ENCODE results near the gene NEU1. TPM values are rescaled to one million over a fixed set of nuclear protein-coding genes. Genes with fewer than 3 reads are reported as not detected.

NEU1 gene
- total and polyA plus RNA-seq, 4 donors, result 27.6 to 42.4 (median 34.8) TPM

DNA sequence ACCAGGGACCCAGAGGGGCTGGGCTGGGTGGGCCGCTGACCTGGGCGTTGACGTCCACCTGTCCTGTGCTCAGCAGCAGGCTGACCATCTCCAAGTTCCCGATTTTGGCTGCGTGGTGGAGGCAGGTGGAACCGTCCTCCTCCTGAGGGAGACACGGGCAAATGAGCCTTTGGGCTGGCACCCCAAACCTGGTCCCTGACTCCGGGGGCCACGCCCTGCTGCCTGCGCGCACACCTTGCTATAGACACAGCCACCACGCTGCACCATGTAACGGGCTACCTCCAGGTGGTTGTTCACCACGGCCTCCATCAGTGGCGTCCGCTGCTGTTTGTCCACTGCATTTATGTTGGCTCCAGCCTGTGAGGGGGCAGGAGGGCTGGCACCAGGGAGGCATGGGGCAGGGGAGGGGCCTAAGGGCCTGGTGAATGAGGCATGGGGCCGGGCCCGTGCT is 23.9 kb upstream of the NEU1 start:
- peaks cover 21 to 70% (median 30%) of the 10 kb centered on the region in 4 donors for H3K36me3 ChIP-seq (ENCODE audit: control insufficient read depth in 4 of 4, insufficient read depth in 3 of 4, low read depth in 1 of 4, low read length in 3 of 4)
- H3K9me3 ChIP-seq (ENCODE audit: control insufficient read depth in 4 of 4, low read length in 3 of 4), result no peaks in the 10 kb centered on the region

DNA sequence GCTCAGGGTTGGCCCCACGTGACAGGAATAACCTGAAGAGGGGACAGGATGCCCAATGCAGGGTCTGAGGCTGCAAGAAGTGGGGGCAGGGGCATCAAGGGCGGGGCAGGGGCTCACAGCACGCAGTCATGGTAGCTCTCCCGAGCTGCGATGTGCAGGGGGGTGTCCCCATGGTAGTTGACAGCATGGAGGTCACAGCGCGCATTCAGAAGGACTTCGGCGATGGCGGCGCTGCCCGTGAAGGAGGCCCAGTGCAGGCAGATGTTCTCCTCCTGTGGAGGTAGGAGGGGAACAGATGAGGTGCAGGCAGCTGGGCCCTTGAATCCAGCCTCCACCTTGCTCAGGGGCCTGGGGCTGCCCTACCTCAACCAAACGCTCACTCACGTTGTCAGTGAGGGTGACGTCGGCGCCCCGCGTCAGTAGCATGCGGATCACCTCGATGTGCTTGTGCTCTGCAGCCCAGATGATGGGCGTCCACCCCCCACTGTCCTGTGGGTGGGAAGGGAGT is 22.0 kb upstream of the NEU1 start:
- H3K27ac ChIP-seq (ENCODE audit: low read depth in 1 of 2, low read length in 2 of 2), result no peak overlapping the region
- H3K27me3 ChIP-seq (ENCODE audit: control insufficient read depth in 4 of 4, insufficient read depth in 4 of 4, low read length in 3 of 4), result no peaks in the 10 kb centered on the region
- H3K9me3 ChIP-seq (ENCODE audit: control insufficient read depth in 4 of 4, low read length in 3 of 4), result no peaks in the 10 kb centered on the region
- no peak for DNase-seq (ENCODE audit: low spot score)
- H3K4me3 ChIP-seq (ENCODE audit: low read depth in 1 of 3, low read length in 3 of 3), result no peak overlapping the region
- no peak overlapping the region for H3K9ac ChIP-seq (ENCODE audit: low read depth in 1 of 2, low read length in 2 of 2)
- peaks cover 21 to 84% (median 37%) of the 10 kb centered on the region in 4 donors for H3K36me3 ChIP-seq (ENCODE audit: control insufficient read depth in 4 of 4, insufficient read depth in 3 of 4, low read depth in 1 of 4, low read length in 3 of 4)
- WGBS, result 98% methylated on average over 22 of the region's 22 CpGs
- TF ChIP-seq JUND (IDR thresholded peaks at IDR 0.05) (no peak), RXRA (IDR thresholded peaks at IDR 0.05) (no peak)
- TF ChIP-seq, protein P1, sequence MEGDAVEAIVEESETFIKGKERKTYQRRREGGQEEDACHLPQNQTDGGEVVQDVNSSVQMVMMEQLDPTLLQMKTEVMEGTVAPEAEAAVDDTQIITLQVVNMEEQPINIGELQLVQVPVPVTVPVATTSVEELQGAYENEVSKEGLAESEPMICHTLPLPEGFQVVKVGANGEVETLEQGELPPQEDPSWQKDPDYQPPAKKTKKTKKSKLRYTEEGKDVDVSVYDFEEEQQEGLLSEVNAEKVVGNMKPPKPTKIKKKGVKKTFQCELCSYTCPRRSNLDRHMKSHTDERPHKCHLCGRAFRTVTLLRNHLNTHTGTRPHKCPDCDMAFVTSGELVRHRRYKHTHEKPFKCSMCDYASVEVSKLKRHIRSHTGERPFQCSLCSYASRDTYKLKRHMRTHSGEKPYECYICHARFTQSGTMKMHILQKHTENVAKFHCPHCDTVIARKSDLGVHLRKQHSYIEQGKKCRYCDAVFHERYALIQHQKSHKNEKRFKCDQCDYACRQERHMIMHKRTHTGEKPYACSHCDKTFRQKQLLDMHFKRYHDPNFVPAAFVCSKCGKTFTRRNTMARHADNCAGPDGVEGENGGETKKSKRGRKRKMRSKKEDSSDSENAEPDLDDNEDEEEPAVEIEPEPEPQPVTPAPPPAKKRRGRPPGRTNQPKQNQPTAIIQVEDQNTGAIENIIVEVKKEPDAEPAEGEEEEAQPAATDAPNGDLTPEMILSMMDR (IDR thresholded peaks at IDR 0.05; ENCODE audit: low read depth, low read length, missing input control), result no peak
- H3K4me1 ChIP-seq (ENCODE audit: control insufficient read depth in 4 of 4, insufficient read depth in 4 of 4, low read length in 3 of 4), result no peaks in the 10 kb centered on the region

More for the DNA sequence above, 23.9 kb upstream of the NEU1 start:
- WGBS, result 96% methylated on average over 18 of the region's 18 CpGs
- Histone ChIP-seq H3K4me1 (ENCODE audit: control insufficient read depth in 4 of 4, insufficient read depth in 4 of 4, low read length in 3 of 4) (no peaks in the 10 kb centered on the region), H3K27ac (ENCODE audit: low read depth in 1 of 2, low read length in 2 of 2) (no peak overlapping the region), H3K4me3 (ENCODE audit: low read depth in 1 of 3, low read length in 3 of 3) (no peak overlapping the region), H3K27me3 (ENCODE audit: control insufficient read depth in 4 of 4, insufficient read depth in 4 of 4, low read length in 3 of 4) (no peaks in the 10 kb centered on the region), H3K9ac (ENCODE audit: low read depth in 1 of 2, low read length in 2 of 2) (no peak overlapping the region)
- TF ChIP-seq RAD21 (IDR thresholded peaks at IDR 0.05) (no peak), TAF1 (conservative IDR thresholded peaks at IDR 0.05) (no peak), EGR1 (IDR thresholded peaks at IDR 0.05; ENCODE audit: low read depth in 2 of 2) (no peak)
- TF ChIP-seq, protein P2, sequence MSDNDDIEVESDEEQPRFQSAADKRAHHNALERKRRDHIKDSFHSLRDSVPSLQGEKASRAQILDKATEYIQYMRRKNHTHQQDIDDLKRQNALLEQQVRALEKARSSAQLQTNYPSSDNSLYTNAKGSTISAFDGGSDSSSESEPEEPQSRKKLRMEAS (IDR thresholded peaks at IDR 0.05), result no peak
- DNase-seq (ENCODE audit: low spot score), result no peak

DNA sequence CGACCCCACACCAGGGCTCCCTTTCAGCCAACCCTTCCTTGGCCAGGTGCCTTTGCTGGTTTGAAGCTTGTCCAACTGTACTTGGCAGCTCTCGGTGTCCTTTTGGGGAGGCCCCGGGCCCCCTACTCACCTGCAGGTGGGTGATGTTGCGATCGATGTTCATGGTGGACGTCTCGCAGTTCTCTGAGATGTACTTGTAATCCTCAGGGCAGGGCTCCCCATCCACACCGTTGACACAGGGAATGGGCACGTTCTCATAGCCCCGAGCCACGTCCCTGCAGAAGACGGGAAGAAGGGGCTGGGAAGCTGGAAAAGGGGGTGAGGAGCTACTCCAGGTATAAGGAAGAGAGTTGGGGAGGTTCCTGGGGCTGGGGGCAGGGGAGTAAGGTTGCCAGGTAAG is 21.1 kb upstream of the NEU1 start:
- no peak for TF ChIP-seq NR2F2 (IDR thresholded peaks at IDR 0.05)
- TF ChIP-seq, protein P3, sequence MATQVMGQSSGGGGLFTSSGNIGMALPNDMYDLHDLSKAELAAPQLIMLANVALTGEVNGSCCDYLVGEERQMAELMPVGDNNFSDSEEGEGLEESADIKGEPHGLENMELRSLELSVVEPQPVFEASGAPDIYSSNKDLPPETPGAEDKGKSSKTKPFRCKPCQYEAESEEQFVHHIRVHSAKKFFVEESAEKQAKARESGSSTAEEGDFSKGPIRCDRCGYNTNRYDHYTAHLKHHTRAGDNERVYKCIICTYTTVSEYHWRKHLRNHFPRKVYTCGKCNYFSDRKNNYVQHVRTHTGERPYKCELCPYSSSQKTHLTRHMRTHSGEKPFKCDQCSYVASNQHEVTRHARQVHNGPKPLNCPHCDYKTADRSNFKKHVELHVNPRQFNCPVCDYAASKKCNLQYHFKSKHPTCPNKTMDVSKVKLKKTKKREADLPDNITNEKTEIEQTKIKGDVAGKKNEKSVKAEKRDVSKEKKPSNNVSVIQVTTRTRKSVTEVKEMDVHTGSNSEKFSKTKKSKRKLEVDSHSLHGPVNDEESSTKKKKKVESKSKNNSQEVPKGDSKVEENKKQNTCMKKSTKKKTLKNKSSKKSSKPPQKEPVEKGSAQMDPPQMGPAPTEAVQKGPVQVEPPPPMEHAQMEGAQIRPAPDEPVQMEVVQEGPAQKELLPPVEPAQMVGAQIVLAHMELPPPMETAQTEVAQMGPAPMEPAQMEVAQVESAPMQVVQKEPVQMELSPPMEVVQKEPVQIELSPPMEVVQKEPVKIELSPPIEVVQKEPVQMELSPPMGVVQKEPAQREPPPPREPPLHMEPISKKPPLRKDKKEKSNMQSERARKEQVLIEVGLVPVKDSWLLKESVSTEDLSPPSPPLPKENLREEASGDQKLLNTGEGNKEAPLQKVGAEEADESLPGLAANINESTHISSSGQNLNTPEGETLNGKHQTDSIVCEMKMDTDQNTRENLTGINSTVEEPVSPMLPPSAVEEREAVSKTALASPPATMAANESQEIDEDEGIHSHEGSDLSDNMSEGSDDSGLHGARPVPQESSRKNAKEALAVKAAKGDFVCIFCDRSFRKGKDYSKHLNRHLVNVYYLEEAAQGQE (IDR thresholded peaks at IDR 0.05), result no peak
- TF ChIP-seq, protein P1 (IDR thresholded peaks at IDR 0.05; ENCODE audit: low read depth, low read length, missing input control), result no peak
- Histone ChIP-seq H3K9me3 (ENCODE audit: control insufficient read depth in 4 of 4, low read length in 3 of 4) (no peaks in the 10 kb centered on the region), H3K4me3 (ENCODE audit: low read depth in 1 of 3, low read length in 3 of 3) (no peak overlapping the region), H3K36me3 (ENCODE audit: control insufficient read depth in 4 of 4, insufficient read depth in 3 of 4, low read depth in 1 of 4, low read length in 3 of 4) (peaks cover 21 to 76% (median 36%) of the 10 kb centered on the region in 4 donors), H3K4me1 (ENCODE audit: control insufficient read depth in 4 of 4, insufficient read depth in 4 of 4, low read length in 3 of 4) (no peaks in the 10 kb centered on the region), H3K27ac (ENCODE audit: low read depth in 1 of 2, low read length in 2 of 2) (no peak overlapping the region), H3K9ac (ENCODE audit: low read depth in 1 of 2, low read length in 2 of 2) (no peak overlapping the region), H3K27me3 (ENCODE audit: control insufficient read depth in 4 of 4, insufficient read depth in 4 of 4, low read length in 3 of 4) (no peaks in the 10 kb centered on the region)
- no peak for DNase-seq (ENCODE audit: low spot score)
- WGBS, result 96% methylated on average over 12 of the region's 12 CpGs
